Smooth muscle cell (in vitro differentiated cells): ENCODE measurements around the gene RTP5. TPM values are rescaled to one million over a fixed set of nuclear protein-coding genes. Genes with fewer than 3 reads are reported as not detected.

Source experiments
- DNase-seq: peaks from one replicate; lab custom pipeline; 2025; ENCODE audit not compliant: unreplicated experiment; lab: John Stamatoyannopoulos, UW
- H2AFZ ChIP-seq: fragments of 200-600 bp; sonication (generic); 2 replicates; pipeline ENCODE4 v1.6.0; 2016; ENCODE audit warnings: antibody characterized with exemption, low read depth, mild to moderate bottlenecking
- H3F3A ChIP-seq: fragments of 200-600 bp; sonication (generic); 2 replicates; pipeline ENCODE4 v1.6.0; 2017; ENCODE audit warnings: antibody characterized with exemption, low read depth
- H3K27ac ChIP-seq: fragments of 200-600 bp; sonication (generic); 2 replicates; pipeline ENCODE4 v1.5.1; 2016; ENCODE audit warnings: low read depth, mild to moderate bottlenecking
- H3K27me3 ChIP-seq: fragments of 200-600 bp; sonication (generic); 2 replicates; pipeline ENCODE4 v1.6.1; 2016; ENCODE audit warnings: low read depth, mild to moderate bottlenecking
- H3K36me3 ChIP-seq: fragments of 200-600 bp; sonication (generic); 2 replicates; pipeline ENCODE4 v1.5.1; 2016; ENCODE audit warnings: low read depth
- H3K4me1 ChIP-seq: fragments of 200-600 bp; sonication (generic); 2 replicates; pipeline ENCODE4 v1.5.1; 2016; ENCODE audit warnings: low read depth
- H3K4me2 ChIP-seq: fragments of 200-600 bp; sonication (generic); 2 replicates; pipeline ENCODE4 v1.6.0; 2016; ENCODE audit warnings: mild to moderate bottlenecking
- H3K4me3 ChIP-seq: fragments of 200-600 bp; sonication (generic); 2 replicates; pipeline ENCODE4 v1.5.1; 2016; ENCODE audit warnings: mild to moderate bottlenecking
- H3K79me2 ChIP-seq: fragments of 200-600 bp; sonication (generic); 2 replicates; pipeline ENCODE4 v1.6.0; 2016; ENCODE audit warnings: low read depth, mild to moderate bottlenecking
- H3K9ac ChIP-seq: fragments of 200-600 bp; sonication (generic); 2 replicates; pipeline ENCODE4 v1.6.0; 2016; ENCODE audit warnings: low read depth
- H3K9me3 ChIP-seq: fragments of 200-600 bp; sonication (generic); replicated peaks from 2 replicates; pipeline ENCODE4 v1.5.1; 2016; ENCODE audit warnings: low read depth
- H4K20me1 ChIP-seq: fragments of 200-600 bp; sonication (generic); 2 replicates; pipeline ENCODE4 v1.6.0; 2016; ENCODE audit warnings: low read depth
- WGBS: methylation state at CpG from one replicate; pipeline ENCODE4 v1.1.7; 2016; ENCODE audit warnings: low lambda C conversion rate; 5-methylcytosine and 5-hydroxymethylcytosine counted together
- polyA plus RNA-seq: library from polyadenylated mRNA; unstranded; fragments of >200 nt; fragmentation: Nextera tagmentation; extraction: Ambion mirVana; gene quantifications from 2 replicates; pipeline ENCODE4 v1.2.1, GENCODE V29; 2016
- total RNA-seq: library from RNA; depleted of rRNA; stranded (reverse); fragments of >200 nt; gene quantifications from 2 replicates; pipeline ENCODE4 v1.2.3, GENCODE V29; 2014
- TF ChIP-seq, protein P1 (sequence below): fragments of 200-600 bp; sonication (generic); IDR thresholded peaks from 2 replicates; pipeline ENCODE4 v1.5.1; 2017; ENCODE audit warnings: borderline replicate concordance, mild to moderate bottlenecking, antibody characterized with exemption; ENCODE audit not compliant: insufficient read depth, poor library complexity, severe bottlenecking

RTP5 gene
- total and polyA plus RNA-seq, 2 experiments from 2014 or later = not detected

DNA sequence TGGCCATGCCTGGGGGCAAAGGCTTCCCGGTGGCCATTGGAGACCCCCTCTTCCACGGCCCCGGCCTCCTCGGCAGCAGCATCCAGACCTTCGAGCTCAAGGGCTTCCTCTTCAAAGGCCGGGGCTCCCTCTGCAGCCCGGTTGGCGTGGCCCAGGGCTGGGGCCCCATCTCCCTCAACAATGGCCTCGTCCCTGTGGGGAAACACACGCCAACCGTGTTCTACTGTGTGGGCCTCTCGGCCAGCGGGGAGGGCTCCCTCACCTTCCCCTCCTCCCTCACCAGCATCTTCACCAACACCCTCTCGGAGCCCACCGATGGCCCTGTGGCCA lies 2.7 kb downstream of the RTP5 start:
- Histone ChIP-seq H3K4me2 (no peak overlapping the region), H3K9me3 (no peaks in the 10 kb centered on the region), H3F3A (no peaks in the 10 kb centered on the region), H3K4me3 (no peak overlapping the region), H4K20me1 (no peaks in the 10 kb centered on the region), H2AFZ (no peak overlapping the region), H3K36me3 (no peaks in the 10 kb centered on the region), H3K27me3 (no peaks in the 10 kb centered on the region), H3K79me2 (no peaks in the 10 kb centered on the region), H3K27ac (no peak overlapping the region), H3K4me1 (no peaks in the 10 kb centered on the region), H3K9ac (no peak overlapping the region)
- WGBS = 96% methylated on average over 13 of the region's 15 CpGs
- no peak for DNase-seq
- TF ChIP-seq, protein P1, sequence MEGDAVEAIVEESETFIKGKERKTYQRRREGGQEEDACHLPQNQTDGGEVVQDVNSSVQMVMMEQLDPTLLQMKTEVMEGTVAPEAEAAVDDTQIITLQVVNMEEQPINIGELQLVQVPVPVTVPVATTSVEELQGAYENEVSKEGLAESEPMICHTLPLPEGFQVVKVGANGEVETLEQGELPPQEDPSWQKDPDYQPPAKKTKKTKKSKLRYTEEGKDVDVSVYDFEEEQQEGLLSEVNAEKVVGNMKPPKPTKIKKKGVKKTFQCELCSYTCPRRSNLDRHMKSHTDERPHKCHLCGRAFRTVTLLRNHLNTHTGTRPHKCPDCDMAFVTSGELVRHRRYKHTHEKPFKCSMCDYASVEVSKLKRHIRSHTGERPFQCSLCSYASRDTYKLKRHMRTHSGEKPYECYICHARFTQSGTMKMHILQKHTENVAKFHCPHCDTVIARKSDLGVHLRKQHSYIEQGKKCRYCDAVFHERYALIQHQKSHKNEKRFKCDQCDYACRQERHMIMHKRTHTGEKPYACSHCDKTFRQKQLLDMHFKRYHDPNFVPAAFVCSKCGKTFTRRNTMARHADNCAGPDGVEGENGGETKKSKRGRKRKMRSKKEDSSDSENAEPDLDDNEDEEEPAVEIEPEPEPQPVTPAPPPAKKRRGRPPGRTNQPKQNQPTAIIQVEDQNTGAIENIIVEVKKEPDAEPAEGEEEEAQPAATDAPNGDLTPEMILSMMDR = no peak

DNA sequence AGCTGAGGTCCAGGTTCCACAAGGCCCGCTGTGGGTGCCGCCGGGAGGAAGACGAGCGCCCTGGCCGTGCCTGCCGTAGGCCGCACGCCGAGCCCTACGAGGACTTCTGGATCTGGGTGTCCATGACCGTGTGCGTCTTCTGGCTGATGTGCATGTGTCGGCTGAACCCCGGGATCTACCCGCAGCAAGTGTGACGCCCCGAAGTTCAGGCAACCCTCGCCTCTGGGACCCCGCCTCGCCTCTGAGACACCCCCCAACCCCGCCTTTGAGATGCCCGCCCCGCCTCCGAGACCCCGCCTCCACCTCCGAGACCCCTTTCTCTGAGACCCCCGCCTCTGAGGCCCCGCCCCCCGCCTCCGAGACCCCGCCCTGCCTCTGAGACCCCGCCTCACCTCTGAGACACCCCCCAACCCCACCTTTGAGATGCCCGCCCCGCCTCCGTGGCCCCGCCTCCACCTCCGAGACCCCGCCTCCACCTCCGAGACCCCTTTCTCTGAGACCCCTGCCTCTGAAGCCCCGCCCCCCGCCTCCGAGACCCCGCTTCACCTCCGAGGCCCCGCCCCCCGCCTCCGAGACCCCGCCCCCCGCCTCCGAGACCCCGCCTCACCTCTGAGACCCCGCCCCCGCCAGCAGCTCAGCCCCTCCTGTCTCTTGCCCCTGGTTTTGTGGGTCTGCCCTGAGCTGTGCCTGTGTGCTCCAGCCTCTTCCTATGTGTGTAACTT lies 3.7 kb downstream of the RTP5 start:
- Histone ChIP-seq H3K4me3 (no peak overlapping the region), H3K9me3 (no peaks in the 10 kb centered on the region), H4K20me1 (no peaks in the 10 kb centered on the region), H3K79me2 (no peaks in the 10 kb centered on the region), H3K27ac (no peak overlapping the region), H3K27me3 (no peaks in the 10 kb centered on the region), H3K4me1 (no peaks in the 10 kb centered on the region), H3K4me2 (no peak overlapping the region), H2AFZ (no peak overlapping the region), H3K9ac (no peak overlapping the region), H3K36me3 (no peaks in the 10 kb centered on the region), H3F3A (no peaks in the 10 kb centered on the region)
- no peak for DNase-seq
- TF ChIP-seq, protein P1 = no peak
- WGBS = 94% methylated on average over 20 of the region's 54 CpGs

- H3K36me3 ChIP-seq = no peaks in the 10 kb centered on the region
- H3K27ac ChIP-seq = no peak overlapping the region
- H3K27me3 ChIP-seq = no peaks in the 10 kb centered on the region
- TF ChIP-seq, protein P1 = no peak
- no peak overlapping the region for H3K4me2 ChIP-seq
- H3F3A ChIP-seq = no peaks in the 10 kb centered on the region
- no peak overlapping the region for H3K4me3 ChIP-seq
- DNase-seq = no peak
- H3K79me2 ChIP-seq = no peaks in the 10 kb centered on the region
- H2AFZ ChIP-seq = no peak overlapping the region
- 98% methylated on average over 7 of the region's 7 CpGs for WGBS
- H3K4me1 ChIP-seq = no peaks in the 10 kb centered on the region
- no peaks in the 10 kb centered on the region for H3K9me3 ChIP-seq
- no peak overlapping the region for H3K9ac ChIP-seq
- H4K20me1 ChIP-seq = no peaks in the 10 kb centered on the region
Measured at GRCh38 chr2:241873803-241874110, 4.2 kb downstream of the RTP5 start.

GRCh38 chr2:241874277-241874925 lies 4.9 kb downstream of the RTP5 start:
- Histone ChIP-seq H4K20me1 (no peaks in the 10 kb centered on the region), H2AFZ (no peak overlapping the region), H3K4me2 (no peak overlapping the region), H3K27ac (no peak overlapping the region), H3K4me1 (no peaks in the 10 kb centered on the region), H3K4me3 (no peak overlapping the region), H3K9ac (no peak overlapping the region), H3F3A (no peaks in the 10 kb centered on the region), H3K9me3 (no peaks in the 10 kb centered on the region), H3K27me3 (no peaks in the 10 kb centered on the region), H3K79me2 (no peaks in the 10 kb centered on the region), H3K36me3 (no peaks in the 10 kb centered on the region)
- TF ChIP-seq, protein P1 = no peak
- 97% methylated on average over 16 of the region's 17 CpGs for WGBS
- no peak for DNase-seq
